CD4-positive, alpha-beta T cell treated with Interleukin-12 subunit alpha and Interleukin-12 subunit beta, for 1 hour (primary cell): ENCODE results near the gene MCU.

Experiments
- DNase-seq: peaks from one replicate; pipeline ENCODE4 v3.0.0-alpha.2; 2020

The MCU gene

GRCh38 chr10:72812415-72812752 lies 120.4 kb downstream of the MCU start:
- no peak for DNase-seq

DNA sequence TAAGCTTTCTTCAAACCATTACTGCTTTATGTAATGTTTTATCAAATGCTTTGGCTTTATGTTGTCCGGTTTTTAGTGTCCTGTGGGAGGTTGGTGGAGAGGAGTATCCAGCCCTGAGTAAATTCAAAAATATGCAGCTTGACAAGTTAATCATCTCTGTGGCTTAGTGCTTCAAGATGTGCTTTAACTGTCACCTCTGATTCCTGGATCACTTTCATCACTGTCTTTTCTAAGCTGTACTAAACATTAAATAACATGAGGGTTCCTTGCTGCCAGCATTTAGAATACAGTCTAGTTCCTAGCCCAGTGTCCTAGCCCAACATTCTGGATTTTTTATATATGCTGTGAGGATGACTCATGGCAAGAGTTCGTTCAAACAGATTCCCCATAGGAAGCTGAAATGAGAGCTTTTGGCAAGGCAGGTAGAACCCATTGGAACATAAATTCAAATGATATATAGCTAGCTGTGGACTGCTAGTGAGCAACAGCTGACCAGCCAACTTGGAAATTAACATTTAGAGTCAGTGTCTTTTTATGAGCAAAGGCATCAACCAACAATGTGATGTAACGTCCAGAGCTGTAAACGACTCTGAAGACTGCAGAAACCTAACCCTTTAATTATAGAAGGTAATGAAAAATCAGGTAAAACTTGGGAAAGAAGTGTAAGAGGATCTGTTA lies 120.9 kb downstream of the MCU start:
- no peak for DNase-seq

GRCh38 chr10:72814099-72814790 lies 122.3 kb downstream of the MCU start:
- DNase-seq, result no peak

DNA sequence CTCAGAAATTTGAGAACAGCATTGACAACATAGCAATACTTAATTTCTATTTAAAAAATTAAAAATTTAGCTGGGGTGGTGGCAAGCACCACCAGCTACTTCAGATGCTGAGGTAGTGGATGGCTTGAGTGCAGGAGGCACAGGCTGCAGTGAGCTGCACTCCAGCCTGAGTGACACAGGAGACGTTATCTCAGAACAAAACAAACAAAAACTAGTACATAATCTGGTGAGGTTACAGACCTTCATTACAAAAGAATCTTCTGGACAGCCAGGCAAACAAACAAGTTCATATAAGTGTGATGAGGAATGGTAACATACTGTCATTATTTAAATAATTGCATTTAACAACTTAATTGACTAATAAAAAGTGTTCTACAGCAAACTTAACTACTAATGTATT lies 124.6 kb downstream of the MCU start:
- DNase-seq, result no peak

DNA sequence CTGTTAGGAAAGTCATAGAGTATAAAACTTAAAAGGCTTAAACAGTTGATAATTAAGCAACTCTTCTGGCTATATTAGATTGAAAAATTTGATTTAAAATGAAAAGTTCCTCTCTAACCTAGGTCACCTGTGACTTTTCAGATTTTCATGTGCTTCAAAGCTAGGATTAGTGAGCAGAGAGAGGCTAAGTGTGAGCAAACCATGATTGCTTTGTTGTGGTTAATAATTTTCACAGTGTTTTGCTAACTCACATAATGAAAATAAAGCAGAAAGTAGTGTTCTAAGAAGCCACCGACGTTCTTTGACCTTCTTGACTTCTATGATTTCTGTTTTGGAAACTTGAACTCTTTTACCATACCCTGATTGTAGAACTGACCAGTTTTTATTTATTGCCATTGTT lies 126.1 kb downstream of the MCU start:
- no peak for DNase-seq

GRCh38 chr10:72819053-72819452 lies 127.1 kb downstream of the MCU start:
- DNase-seq, result no peak

- DNase-seq, result no peak
Observed at GRCh38 chr10:72821606-72822005, 129.7 kb downstream of the MCU start.

DNA sequence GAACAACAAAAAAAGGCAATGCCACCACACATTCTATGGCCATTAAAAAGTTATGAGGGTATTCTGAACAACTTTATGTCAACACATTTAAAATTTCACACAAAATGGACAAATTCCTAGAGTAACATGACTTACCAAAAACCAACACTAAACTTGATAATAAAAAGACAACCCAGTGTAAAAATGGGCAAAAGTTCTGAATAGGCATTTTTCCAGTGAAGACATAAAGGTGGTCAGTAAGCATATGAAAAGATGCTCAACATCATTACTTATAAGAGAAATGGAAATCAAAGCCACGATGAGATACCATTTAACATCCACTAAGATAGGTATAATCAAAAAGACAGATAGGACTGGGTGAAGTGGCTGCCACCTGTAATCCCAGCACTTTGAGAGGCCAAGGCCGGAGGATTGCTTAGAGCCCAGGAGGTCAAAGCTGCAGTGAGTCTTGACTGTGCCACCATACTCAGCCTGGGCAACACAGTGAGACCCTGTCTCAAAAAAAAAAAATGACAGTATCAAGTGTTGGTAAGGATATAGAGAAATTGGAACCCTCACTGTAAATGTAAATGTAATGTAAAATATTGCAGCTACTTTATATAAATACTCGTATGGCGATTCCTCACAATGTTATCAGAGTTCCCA lies 130.5 kb downstream of the MCU start:
- no peak for DNase-seq

DNA sequence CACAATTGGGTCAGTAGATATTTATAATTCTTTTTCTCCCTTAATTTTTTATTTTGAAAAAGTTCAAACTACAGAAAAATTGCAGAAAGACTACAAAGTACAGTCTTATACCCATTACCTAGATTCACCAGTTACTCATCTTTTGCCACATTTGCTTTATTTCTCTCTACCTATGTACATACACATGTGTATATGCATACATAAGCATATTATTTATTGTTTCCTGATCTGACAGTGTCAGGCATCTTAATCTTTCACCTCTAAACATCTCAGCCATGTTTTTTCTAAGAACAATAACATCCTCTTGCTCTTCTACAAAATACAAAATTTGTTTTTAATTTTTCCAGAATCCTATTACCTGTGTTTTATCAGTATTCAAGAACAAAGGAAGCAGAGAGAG lies 133.2 kb downstream of the MCU start:
- no peak for DNase-seq

GRCh38 chr10:72826346-72826745 lies 134.4 kb downstream of the MCU start:
- no peak for DNase-seq

DNA sequence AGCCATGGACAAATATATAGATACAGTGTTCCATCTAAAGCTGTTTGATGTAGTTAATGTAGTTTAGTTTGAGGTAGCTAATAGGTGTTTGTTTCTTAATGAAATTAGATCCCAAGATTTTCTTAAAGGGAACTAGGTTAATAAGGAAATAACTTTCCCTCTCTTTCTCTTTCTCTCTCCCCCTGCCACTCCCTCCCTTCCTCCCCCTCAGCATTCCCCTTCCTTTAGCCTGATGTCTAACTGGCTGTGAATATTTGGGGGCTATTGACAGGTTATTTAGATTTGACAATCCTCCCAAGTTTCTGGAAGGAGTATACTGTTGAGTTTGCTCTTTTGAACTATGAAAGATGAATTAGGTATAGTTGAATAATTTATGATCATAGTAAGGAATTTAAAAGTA lies 136.4 kb downstream of the MCU start:
- DNase-seq, result no peak

DNA sequence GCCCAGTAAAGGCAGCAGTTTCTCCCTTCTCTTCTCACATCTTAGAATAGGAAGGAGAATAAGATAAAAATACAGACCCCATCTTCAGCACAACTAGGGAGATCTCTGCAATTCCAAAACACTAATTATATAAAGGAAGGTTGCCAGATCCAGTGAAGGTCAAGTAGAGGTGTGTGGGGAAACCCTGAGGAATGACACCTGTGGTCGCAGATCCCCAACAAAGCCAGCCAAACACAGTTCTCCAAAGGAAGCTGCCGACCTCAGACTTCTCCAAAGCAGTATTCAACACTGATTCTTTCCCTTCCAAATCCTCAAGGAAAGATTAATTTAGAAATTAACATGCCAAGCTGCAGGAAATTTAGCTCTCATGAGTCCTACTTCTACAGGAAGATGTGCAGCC lies 138.7 kb downstream of the MCU start:
- DNase-seq, result no peak

- DNase-seq, result no peak
Observed at GRCh38 chr10:72831696-72832409, 139.9 kb downstream of the MCU start.

DNA sequence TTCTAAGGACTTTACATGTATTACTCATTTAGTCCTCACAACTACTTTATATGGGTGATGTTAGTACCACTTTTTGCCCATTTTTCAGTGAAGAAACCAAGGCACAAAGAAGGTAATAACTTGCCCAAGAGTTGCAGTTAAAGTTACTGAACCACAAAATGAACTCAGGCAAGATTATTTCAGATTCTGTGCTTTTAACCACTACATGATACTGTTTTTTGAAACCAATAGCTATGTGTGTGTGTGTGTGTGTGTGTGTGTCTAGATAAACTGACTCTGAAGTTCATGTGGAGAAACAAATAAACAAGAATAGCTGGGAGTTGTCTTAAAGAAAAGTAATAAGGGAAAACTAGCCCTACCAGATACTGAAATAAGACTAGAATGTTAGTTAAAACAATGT lies 140.8 kb downstream of the MCU start:
- DNase-seq, result no peak

GRCh38 chr10:72834183-72834825 lies 142.4 kb downstream of the MCU start:
- DNase-seq, result peak; percentile 66

GRCh38 chr10:72840319-72840718 lies 148.4 kb downstream of the MCU start:
- DNase-seq, result no peak

GRCh38 chr10:72841487-72841886 lies 149.5 kb downstream of the MCU start:
- DNase-seq, result no peak

- no peak for DNase-seq
Observed at GRCh38 chr10:72842164-72842563, 150.2 kb downstream of the MCU start.

DNA sequence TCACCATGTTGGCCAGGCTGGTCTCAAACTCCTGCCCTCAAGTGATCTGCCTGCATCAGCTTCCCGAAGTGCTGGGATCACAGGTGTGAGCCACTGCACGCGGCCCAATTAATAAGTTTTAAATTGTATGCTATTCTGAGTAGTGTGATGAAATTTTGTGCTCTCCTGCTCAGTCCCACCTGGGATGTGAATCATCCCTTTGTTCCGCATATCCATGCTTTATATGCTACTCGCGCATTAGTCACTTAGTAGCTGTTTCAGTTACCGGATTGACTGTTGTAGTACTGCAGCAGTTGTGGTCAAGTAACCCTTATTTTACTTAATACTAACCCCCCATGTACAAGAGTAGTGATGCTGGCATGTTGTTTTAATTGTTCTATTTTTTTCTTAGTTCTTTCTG lies 154.3 kb downstream of the MCU start:
- no peak for DNase-seq

DNA sequence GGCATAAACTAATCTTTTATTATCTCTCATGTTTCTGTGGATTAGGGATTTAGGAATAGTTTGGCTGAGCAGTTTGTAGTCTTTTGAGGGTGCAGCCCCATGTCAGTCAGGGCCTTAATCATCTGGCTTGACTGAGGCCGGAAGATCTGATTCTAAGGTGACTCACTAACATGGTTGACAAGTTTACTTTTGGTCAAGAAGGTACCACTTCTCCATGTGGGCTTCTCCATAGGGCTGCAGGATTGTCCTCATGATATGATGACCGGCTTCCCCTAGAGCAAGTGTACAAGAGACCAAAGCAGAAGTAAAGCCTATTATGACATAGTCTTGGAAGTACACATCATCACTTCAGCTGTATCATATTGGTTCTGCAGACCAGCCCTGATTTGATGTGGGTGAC lies 155.7 kb downstream of the MCU start:
- DNase-seq, result no peak

GRCh38 chr10:72850861-72851260 lies 158.9 kb downstream of the MCU start:
- no peak for DNase-seq

DNA sequence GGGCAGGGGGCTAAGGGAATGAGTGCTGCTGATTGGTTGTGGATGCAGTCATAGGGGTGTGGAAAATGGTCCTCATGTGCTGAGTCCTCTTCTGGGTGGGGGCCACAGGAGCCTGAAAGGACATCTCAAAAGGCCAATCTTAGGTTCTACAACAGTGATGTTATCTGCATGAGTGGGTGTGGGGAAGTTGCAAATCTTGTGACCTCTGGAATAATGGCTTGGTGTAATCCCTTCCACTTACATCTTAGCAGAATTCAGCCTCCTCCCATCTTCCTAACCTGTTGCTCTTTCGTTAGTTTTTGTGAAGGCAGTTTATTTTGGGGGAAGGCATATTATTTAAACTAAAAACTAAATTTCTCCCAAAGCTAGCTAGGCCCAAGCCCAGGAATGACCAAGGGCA lies 159.6 kb downstream of the MCU start:
- no peak for DNase-seq

DNA sequence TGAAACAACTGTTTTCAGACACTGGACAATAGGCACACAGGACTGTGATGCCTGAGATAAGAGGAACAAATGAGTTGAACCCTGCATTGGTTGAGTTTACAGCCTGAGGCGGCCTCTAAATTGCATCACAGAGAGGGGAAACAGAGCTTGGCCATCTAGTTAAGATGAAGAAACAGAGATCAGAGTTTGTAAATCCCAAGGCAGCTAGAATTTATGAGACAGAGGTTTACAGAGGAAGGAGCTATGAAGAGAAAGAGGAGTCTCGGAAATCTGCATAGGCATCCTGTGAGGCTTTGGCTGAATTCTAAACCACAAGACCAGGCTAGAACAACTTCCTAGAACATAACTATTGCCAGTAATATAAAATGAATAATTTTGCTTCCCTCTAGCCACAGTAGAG lies 160.6 kb downstream of the MCU start:
- DNase-seq, result no peak
